ENCODE results near the gene RUBCNL. TPM values are rescaled to one million over a fixed set of nuclear protein-coding genes. Genes with fewer than 3 reads are reported as not detected.

The RUBCNL gene
- polyA plus RNA-seq, 2 of the 4 experiments (the other 2 are of a cell fraction): not detected

DNA sequence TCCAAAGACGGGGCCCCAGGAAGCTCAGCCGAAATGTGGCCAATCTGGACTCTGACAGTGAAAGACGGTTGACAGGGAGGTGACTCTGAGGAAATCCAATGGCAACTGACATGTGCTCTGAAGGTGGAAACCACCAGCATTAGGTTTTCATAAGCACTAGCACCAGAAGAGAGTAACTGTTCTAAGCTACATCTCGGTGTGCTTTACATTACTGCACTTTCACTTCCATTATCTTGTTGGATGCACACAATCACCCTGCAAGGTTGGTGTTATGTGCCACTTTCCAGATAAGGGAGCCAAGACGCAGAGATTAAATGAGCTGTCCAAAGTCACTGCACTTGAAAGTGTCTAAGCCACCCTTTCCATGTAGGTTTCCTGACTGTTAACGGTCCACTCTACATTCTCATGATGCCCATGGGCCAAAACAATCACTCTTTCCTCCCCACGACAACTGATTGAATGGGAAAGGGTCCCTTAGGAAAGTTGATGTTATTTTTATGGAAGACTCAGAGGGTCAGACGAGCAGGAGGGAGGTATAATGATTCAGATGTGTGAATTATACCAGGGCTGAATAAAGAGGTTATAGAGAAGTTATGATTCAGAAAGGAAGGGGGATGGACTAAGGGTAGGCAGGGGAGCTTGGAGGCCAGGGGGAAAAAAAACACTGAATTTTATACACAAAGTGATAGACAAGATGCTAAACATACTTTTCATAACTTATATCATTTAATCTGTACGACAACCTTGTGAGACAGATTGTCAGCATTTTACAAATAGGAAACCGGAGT, 52.8 kb downstream of the RUBCNL start:
- H3K4me3 ChIP-seq: no peak overlapping the region
- DNase-seq (ENCODE audit: low read depth in 1 of 2, low spot score in 1 of 2): no peak
- H3K27ac ChIP-seq: no peak overlapping the region
- no peak for TF ChIP-seq SREBF2 (IDR thresholded peaks at IDR 0.05)
- TF ChIP-seq FOXS1 (CRISPR knock-in tag; IDR thresholded peaks at IDR 0.05): no peak
- TF ChIP-seq NPAS2 (CRISPR knock-in tag; IDR thresholded peaks at IDR 0.05; ENCODE audit: borderline replicate concordance): no peak
- TF ChIP-seq CHD2 (IDR thresholded peaks at IDR 0.05; ENCODE audit: low read length, partially characterized antibody): no peak
- no peak for TF ChIP-seq POLR2A (IDR thresholded peaks at IDR 0.05; ENCODE audit: low read length)
- no peak for TF ChIP-seq GATA3 (IDR thresholded peaks at IDR 0.05; ENCODE audit: borderline replicate concordance)
- no peak for TF ChIP-seq HOXB5 (CRISPR knock-in tag; IDR thresholded peaks at IDR 0.05)
- TF ChIP-seq, protein P1, sequence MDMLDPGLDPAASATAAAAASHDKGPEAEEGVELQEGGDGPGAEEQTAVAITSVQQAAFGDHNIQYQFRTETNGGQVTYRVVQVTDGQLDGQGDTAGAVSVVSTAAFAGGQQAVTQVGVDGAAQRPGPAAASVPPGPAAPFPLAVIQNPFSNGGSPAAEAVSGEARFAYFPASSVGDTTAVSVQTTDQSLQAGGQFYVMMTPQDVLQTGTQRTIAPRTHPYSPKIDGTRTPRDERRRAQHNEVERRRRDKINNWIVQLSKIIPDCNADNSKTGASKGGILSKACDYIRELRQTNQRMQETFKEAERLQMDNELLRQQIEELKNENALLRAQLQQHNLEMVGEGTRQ (IDR thresholded peaks at IDR 0.05): no peak
- no peaks in the 10 kb centered on the region for H3K9me3 ChIP-seq
- CTCF ChIA-PET: interaction anchor here (0.7 to 1.1 kb wide), 3 partner anchors 13 to 430 kb away, joined by 3 to 6 read pairs (median 4); no protein-coding TSS in a partner anchor
- H3K4me1 ChIP-seq: no peaks in the 10 kb centered on the region
- POLR2A ChIA-PET: no interaction called here
- WGBS (ENCODE audit: missing lambda C conversion rate): 55% methylated on average over 10 of the region's 10 CpGs
- FAIRE-seq: no peak
- ATAC-seq: no peak
- H3K4me2 ChIP-seq: no peak overlapping the region

GRCh38 chr13:46332772-46333171, 54.3 kb downstream of the RUBCNL start:
- ChIA-PET POLR2A (no interaction called here), CTCF (interaction anchor here (0.7 kb wide), 1 partner anchor 751 kb away, joined by 4 read pairs; no protein-coding TSS in a partner anchor)
- Histone ChIP-seq H3K27ac (no peak overlapping the region), H3K4me2 (no peak overlapping the region), H3K4me1 (no peaks in the 10 kb centered on the region), H3K4me3 (no peak overlapping the region), H3K9me3 (no peaks in the 10 kb centered on the region)
- FAIRE-seq: no peak
- DNase-seq (ENCODE audit: low read depth in 1 of 2, low spot score in 1 of 2): no peak
- TF ChIP-seq EP300 (IDR thresholded peaks at IDR 0.05) (no peak), KDM1A (IDR thresholded peaks at IDR 0.05; ENCODE audit: low read depth) (no peak), JUN (IDR thresholded peaks at IDR 0.05) (no peak), TP53 (CRISPR knock-in tag; IDR thresholded peaks at IDR 0.05) (no peak), HOXB13 (CRISPR knock-in tag; IDR thresholded peaks at IDR 0.05; ENCODE audit: low read depth) (no peak), RNF2 (IDR thresholded peaks at IDR 0.05; ENCODE audit: borderline replicate concordance, low read depth) (no peak), ZFP36 (IDR thresholded peaks at IDR 0.05; ENCODE audit: borderline replicate concordance, partially characterized antibody) (no peak), NFE2L2 (conservative IDR thresholded peaks at IDR 0.05; ENCODE audit: low read length) (no peak), NPAS2 (CRISPR knock-in tag; IDR thresholded peaks at IDR 0.05; ENCODE audit: borderline replicate concordance) (no peak), CBX8 (IDR thresholded peaks at IDR 0.05) (no peak), MAFK (IDR thresholded peaks at IDR 0.05; ENCODE audit: partially characterized antibody) (no peak), SREBF2 (IDR thresholded peaks at IDR 0.05) (no peak), REST (IDR thresholded peaks at IDR 0.05) (no peak), POLR2A (IDR thresholded peaks at IDR 0.05; ENCODE audit: low read length) (no peak), HES2 (IDR thresholded peaks at IDR 0.05) (no peak), EHF (CRISPR knock-in tag; IDR thresholded peaks at IDR 0.05) (no peak), FOSL2 (IDR thresholded peaks at IDR 0.05) (no peak), FOSL2 (CRISPR knock-in tag; IDR thresholded peaks at IDR 0.05) (no peak)
- TF ChIP-seq, protein P2, sequence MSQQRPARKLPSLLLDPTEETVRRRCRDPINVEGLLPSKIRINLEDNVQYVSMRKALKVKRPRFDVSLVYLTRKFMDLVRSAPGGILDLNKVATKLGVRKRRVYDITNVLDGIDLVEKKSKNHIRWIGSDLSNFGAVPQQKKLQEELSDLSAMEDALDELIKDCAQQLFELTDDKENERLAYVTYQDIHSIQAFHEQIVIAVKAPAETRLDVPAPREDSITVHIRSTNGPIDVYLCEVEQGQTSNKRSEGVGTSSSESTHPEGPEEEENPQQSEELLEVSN (IDR thresholded peaks at IDR 0.05; ENCODE audit: borderline replicate concordance, low read depth): no peak
- TF ChIP-seq, protein P3, sequence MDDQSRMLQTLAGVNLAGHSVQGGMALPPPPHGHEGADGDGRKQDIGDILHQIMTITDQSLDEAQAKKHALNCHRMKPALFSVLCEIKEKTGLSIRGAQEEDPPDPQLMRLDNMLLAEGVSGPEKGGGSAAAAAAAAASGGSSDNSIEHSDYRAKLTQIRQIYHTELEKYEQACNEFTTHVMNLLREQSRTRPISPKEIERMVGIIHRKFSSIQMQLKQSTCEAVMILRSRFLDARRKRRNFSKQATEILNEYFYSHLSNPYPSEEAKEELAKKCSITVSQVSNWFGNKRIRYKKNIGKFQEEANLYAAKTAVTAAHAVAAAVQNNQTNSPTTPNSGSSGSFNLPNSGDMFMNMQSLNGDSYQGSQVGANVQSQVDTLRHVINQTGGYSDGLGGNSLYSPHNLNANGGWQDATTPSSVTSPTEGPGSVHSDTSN (IDR thresholded peaks at IDR 0.05): no peak
- TF ChIP-seq, protein P4, sequence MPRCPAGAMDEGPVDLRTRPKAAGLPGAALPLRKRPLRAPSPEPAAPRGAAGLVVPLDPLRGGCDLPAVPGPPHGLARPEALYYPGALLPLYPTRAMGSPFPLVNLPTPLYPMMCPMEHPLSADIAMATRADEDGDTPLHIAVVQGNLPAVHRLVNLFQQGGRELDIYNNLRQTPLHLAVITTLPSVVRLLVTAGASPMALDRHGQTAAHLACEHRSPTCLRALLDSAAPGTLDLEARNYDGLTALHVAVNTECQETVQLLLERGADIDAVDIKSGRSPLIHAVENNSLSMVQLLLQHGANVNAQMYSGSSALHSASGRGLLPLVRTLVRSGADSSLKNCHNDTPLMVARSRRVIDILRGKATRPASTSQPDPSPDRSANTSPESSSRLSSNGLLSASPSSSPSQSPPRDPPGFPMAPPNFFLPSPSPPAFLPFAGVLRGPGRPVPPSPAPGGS (IDR thresholded peaks at IDR 0.05): no peak
- 31% methylated on average over 4 of the region's 5 CpGs for WGBS (ENCODE audit: missing lambda C conversion rate)
- ATAC-seq: no peak
